ENCODE measurements around the gene TTLL11.

The TTLL11 gene

DNA sequence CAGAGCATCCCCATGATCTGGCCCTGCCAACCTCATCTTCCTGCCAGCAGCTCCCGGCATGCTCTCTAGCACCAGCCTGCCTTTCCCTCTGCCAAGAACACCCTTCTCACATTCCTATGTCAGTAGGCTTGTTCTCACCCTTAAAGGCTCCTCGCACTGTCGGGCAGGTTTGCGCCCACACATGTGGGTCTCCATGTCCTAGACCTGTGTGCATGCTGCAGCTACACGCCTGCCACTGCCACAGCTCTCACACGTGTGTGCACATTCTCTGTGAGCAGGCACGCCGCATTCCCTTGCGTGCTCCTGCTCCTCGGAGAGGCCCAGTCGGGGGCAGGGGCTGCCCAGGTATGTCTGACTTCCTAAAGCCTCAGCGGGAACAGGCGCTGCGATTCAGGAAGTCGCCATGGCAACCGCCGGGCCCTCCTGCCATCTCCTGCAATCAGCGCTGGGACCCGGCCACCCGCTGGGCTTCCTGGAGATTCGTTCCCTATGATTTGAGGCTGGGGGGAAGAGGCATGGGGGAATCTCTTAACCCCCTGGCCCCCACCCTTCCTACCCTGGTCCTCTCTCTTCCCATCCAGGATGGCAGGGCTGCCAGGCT lies 38.4 kb upstream of the TTLL11 start:
- Histone ChIP-seq H3K9me3 (ENCODE audit: control insufficient read depth, insufficient read depth, low read length) (no peaks in the 10 kb centered on the region), H3K27me3 (ENCODE audit: control insufficient read depth, insufficient read depth, low read length) (peaks cover 51% of the 10 kb centered on the region), H3K27ac (ENCODE audit: low read depth, low read length) (peak overlapping the region; percentile 6), H3K36me3 (ENCODE audit: control insufficient read depth, insufficient read depth, low read length) (no peaks in the 10 kb centered on the region), H3K9ac (ENCODE audit: low read depth, low read length) (no peak overlapping the region), H3K4me3 (ENCODE audit: low read depth, low read length) (no peak overlapping the region), H3K4me1 (ENCODE audit: control insufficient read depth, insufficient read depth, low read length) (peaks cover 30% of the 10 kb centered on the region)

DNA sequence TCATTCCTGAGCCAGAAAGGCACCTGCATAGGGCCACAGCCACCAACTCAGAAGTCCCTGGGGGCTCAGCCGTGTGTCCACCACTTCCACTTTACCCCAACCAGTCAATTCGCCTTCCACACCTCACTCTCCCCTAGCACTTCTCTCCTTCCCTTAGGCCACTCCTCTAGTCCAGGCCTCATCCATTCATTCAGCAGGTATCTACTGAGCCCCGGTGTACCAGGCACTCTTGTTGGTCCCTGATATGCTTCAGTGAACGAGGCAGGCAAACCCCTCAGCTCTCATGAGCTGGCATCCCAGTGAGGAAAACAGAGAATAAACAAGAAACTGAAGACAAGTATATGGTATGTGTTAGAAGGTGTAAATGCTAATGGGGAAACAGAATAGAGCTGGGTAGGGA lies 37.7 kb upstream of the TTLL11 start:
- Histone ChIP-seq H3K4me1 (ENCODE audit: control insufficient read depth, insufficient read depth, low read length) (peaks cover 34% of the 10 kb centered on the region), H3K4me3 (ENCODE audit: low read depth, low read length) (no peak overlapping the region), H3K36me3 (ENCODE audit: control insufficient read depth, insufficient read depth, low read length) (no peaks in the 10 kb centered on the region), H3K27me3 (ENCODE audit: control insufficient read depth, insufficient read depth, low read length) (peaks cover 57% of the 10 kb centered on the region), H3K9ac (ENCODE audit: low read depth, low read length) (no peak overlapping the region), H3K9me3 (ENCODE audit: control insufficient read depth, insufficient read depth, low read length) (no peaks in the 10 kb centered on the region), H3K27ac (ENCODE audit: low read depth, low read length) (no peak overlapping the region)

DNA sequence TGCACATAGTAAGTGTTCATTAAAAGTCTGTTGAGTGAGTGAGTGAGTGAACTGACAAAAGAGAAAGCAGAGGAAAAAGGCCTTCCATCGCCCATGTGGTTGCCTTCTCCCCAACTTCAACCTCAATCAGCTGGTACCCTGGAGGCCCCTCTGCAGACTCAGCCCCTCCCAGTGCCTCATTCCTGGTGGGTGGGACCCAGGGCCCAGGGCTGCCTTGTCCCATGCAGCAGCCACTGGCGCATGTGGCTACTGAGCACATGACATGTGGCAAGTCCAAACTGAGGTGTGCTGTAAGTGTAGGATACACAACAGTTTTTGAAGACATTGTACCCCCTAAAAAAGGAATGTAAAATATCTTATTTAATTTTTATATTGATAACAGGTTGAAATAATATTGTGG lies 36.9 kb upstream of the TTLL11 start:
- Histone ChIP-seq H3K27ac (ENCODE audit: low read depth, low read length) (no peak overlapping the region), H3K9me3 (ENCODE audit: control insufficient read depth, insufficient read depth, low read length) (no peaks in the 10 kb centered on the region), H3K4me1 (ENCODE audit: control insufficient read depth, insufficient read depth, low read length) (peaks cover 34% of the 10 kb centered on the region), H3K4me3 (ENCODE audit: low read depth, low read length) (no peak overlapping the region), H3K27me3 (ENCODE audit: control insufficient read depth, insufficient read depth, low read length) (peaks cover 64% of the 10 kb centered on the region), H3K36me3 (ENCODE audit: control insufficient read depth, insufficient read depth, low read length) (no peaks in the 10 kb centered on the region), H3K9ac (ENCODE audit: low read depth, low read length) (no peak overlapping the region)

DNA sequence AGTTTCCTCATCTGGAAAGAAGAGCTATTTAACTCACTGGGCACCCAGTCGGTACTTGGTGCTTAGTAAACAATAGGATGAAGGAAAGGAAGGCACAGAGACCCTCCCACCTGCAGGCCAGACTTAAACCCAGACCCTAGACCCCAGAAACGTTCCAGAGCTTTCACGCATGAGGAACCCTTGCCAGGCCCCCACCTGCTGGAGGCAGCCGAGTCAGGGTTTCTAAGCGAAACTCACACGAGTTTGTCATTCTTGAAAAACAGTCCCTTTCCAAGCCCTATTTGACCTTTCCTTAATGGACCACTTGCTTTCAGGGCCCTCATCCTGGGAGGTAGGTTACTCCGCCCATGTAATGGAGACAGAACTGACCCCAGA lies 35.8 kb upstream of the TTLL11 start:
- Histone ChIP-seq H3K27me3 (ENCODE audit: control insufficient read depth, insufficient read depth, low read length) (peaks cover 59% of the 10 kb centered on the region), H3K4me3 (ENCODE audit: low read depth, low read length) (no peak overlapping the region), H3K4me1 (ENCODE audit: control insufficient read depth, insufficient read depth, low read length) (peaks cover 24% of the 10 kb centered on the region), H3K9ac (ENCODE audit: low read depth, low read length) (no peak overlapping the region), H3K9me3 (ENCODE audit: control insufficient read depth, insufficient read depth, low read length) (no peaks in the 10 kb centered on the region), H3K27ac (ENCODE audit: low read depth, low read length) (no peak overlapping the region), H3K36me3 (ENCODE audit: control insufficient read depth, insufficient read depth, low read length) (no peaks in the 10 kb centered on the region)

DNA sequence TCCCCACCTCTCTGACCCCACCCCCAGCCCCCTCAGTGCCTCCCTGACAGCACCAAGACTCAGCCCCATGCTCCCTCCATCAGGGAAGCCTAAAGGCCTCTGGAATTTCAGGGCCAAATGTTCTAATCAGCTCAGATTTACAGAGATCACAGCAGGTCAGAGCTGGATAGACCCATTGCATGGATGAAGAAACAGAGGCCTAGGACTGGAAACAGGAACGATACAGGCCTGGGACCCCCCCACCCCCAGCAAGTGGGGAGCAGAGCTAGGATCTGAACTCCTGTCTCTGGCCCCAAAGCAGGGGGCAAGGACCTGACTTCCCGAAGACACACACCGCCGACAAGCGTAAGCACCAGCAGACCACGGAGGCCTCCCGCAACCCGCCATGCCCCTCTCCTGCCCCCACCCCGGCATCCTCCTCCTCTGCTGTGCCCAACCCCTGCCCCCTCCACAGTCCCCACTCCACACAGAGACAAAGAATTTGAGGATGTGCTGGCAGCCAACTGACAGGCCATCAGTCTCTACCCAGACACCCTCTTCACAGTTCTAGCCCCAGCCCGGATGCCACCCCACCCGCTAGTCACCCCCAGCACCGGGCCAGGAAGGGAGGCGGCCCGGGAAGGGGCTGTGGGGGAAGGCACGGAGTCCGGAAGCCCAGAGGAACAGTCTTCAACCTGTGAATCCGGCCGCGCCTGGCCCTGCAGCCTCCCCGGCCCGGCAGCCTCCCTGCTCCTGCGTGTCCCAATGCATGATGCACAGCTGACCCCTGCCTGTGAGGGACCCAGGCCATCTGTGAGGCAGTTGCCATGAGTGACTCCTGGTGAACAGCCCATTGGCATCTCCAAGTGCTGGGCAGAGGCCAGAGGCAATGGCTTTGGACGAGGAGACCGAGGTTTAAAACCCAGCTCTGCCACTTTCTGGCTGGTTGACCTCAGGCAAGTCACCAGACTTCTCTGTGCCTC lies 35.2 kb upstream of the TTLL11 start:
- Histone ChIP-seq H3K36me3 (ENCODE audit: control insufficient read depth, insufficient read depth, low read length) (no peaks in the 10 kb centered on the region), H3K27me3 (ENCODE audit: control insufficient read depth, insufficient read depth, low read length) (peaks cover 53% of the 10 kb centered on the region), H3K9me3 (ENCODE audit: control insufficient read depth, insufficient read depth, low read length) (no peaks in the 10 kb centered on the region), H3K4me1 (ENCODE audit: control insufficient read depth, insufficient read depth, low read length) (peaks cover 24% of the 10 kb centered on the region), H3K4me3 (ENCODE audit: low read depth, low read length) (no peak overlapping the region), H3K27ac (ENCODE audit: low read depth, low read length) (no peak overlapping the region), H3K9ac (ENCODE audit: low read depth, low read length) (no peak overlapping the region)

DNA sequence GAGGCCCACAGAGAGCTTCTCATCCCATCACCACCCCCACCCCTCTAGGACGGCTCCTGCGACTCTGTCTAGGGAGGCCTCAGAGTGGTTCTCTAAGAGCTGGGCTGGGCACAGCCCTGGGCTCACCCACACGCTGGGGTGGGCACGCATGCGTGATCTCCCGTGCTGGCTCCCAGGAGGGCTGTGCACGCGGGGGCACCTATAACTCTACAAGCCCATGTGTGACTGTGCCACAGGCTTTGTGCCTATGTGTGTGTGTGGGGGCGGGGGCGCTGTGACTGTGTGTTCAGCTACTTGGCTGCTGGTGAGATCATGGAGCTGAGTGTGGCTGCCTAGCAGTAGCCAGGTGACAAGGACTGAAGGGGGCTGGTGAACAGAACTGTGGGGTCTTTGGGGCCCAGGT lies 34.3 kb upstream of the TTLL11 start:
- Histone ChIP-seq H3K36me3 (ENCODE audit: control insufficient read depth, insufficient read depth, low read length) (no peaks in the 10 kb centered on the region), H3K27me3 (ENCODE audit: control insufficient read depth, insufficient read depth, low read length) (peaks cover 45% of the 10 kb centered on the region), H3K9ac (ENCODE audit: low read depth, low read length) (no peak overlapping the region), H3K27ac (ENCODE audit: low read depth, low read length) (no peak overlapping the region), H3K4me3 (ENCODE audit: low read depth, low read length) (no peak overlapping the region), H3K9me3 (ENCODE audit: control insufficient read depth, insufficient read depth, low read length) (no peaks in the 10 kb centered on the region), H3K4me1 (ENCODE audit: control insufficient read depth, insufficient read depth, low read length) (peaks cover 28% of the 10 kb centered on the region)

DNA sequence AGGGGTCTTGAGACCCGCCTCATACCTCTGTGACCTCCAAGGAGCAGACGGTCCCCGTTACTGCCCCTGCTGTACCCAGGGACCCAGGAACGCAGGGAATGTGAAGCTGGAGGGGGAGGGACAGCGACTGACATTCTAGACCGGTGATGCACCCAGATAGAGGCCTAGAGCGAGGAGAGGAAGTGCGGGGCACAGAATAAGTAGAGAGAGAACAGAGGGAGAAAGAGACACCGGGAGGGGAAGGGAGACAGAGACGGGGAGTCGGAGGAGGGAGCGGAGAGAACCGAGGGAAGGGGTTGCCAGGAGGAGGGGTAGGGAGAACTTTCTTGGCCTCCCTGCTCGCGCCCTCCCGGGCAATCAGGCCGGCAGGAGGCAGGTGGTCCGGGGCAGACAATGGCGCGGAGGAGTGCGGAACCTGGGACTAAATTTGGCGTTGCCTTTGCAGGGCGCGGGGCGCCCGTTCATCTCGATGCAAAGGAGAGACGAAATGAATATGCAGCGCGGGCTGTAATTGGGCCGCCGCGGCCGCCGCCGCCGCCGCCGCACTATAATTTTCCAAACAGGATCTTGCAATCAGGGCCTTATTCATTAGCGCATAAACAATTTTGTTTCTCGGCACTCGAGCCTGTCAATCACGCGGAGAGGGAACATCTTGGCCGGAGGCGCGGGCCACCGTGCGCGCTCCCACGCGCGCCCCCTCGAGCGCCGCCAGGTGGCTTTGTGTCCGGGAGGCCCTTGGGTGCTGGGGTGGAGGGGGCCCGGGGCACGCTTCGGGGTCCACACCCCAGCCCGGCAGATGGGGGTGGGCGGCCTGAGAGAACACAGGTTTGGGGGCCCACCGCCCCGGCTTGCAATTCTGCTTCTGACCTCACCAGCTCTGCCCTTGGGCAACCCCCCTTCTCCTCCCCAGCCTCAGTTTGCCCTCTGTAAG lies 33.5 kb upstream of the TTLL11 start:
- H3K9me3 ChIP-seq (ENCODE audit: control insufficient read depth, insufficient read depth, low read length) = no peaks in the 10 kb centered on the region
- H3K27ac ChIP-seq (ENCODE audit: low read depth, low read length) = no peak overlapping the region
- H3K4me1 ChIP-seq (ENCODE audit: control insufficient read depth, insufficient read depth, low read length) = peaks cover 20% of the 10 kb centered on the region
- H3K9ac ChIP-seq (ENCODE audit: low read depth, low read length) = peak overlapping the region; percentile 32
- H3K36me3 ChIP-seq (ENCODE audit: control insufficient read depth, insufficient read depth, low read length) = no peaks in the 10 kb centered on the region
- peak overlapping the region; percentile 71 for H3K4me3 ChIP-seq (ENCODE audit: low read depth, low read length)
- H3K27me3 ChIP-seq (ENCODE audit: control insufficient read depth, insufficient read depth, low read length) = peaks cover 42% of the 10 kb centered on the region

DNA sequence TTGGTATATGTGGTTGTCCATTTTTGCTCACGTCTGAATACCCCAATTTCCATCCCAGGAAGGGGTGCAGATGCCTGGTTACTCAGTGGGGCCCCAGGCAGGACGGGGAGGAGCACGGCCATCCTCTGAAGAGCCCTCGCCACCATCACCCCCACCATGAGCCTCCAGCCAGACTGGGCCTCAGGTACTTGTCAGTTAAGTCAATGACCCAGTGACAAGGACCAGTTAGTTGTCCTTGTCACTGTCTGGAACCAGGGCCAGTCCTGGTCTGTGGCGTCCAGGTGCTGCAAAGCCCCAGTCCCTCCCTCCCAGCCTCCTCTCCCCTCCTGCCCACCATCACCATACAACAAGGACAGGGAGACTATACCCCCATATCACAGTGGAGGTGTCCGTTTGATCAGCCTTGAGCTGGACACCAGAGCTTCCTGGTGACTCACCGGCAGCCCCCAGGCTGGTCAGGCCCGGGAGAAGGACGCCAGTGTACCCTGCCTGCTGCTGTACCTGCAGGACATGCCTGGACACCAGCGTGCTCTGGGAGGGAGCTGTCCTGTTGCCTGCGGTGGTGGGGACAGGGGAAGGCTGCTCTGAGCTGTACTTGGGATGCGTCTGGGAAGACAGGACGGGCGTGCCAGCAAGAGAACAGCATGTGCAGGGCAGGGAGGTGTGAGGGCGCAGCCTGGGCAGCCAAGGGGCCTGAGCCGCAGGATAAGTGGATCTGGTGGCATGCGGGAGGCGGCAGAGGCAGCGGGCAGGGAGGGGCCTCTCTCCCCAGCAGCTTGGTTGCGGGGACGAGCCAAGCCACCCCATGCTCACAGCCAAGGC lies 32.6 kb upstream of the TTLL11 start:
- Histone ChIP-seq H3K27me3 (ENCODE audit: control insufficient read depth, insufficient read depth, low read length) (peaks cover 36% of the 10 kb centered on the region), H3K4me3 (ENCODE audit: low read depth, low read length) (peak overlapping the region; percentile 71)

DNA sequence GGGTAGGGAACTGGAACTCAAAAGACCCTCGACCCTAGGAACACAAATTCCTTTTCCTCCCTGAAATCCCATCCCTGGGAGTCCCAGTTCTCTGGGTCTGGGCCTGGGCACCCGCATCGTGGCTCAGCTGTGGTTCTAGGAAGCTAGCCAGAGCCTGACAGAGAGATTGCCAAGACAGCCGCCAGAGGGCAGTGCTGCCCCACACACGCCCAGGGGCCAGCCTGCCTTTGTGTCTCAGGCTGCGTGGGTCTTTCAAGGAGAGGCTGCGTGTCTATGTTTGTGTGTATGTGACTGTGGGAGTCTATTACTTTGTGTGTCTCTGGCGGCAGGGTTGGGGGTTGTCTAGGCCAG lies 32.0 kb upstream of the TTLL11 start:
- no peak overlapping the region for H3K9ac ChIP-seq (ENCODE audit: low read depth, low read length)

More for the DNA sequence above, 32.6 kb upstream of the TTLL11 start:
- H3K27ac ChIP-seq (ENCODE audit: low read depth, low read length) = no peak overlapping the region
- H3K4me1 ChIP-seq (ENCODE audit: control insufficient read depth, insufficient read depth, low read length) = peaks cover 13% of the 10 kb centered on the region
- H3K9me3 ChIP-seq (ENCODE audit: control insufficient read depth, insufficient read depth, low read length) = no peaks in the 10 kb centered on the region
- H3K36me3 ChIP-seq (ENCODE audit: control insufficient read depth, insufficient read depth, low read length) = no peaks in the 10 kb centered on the region
- peak overlapping the region; percentile 32; the same call in 1 of the 2 replicates for H3K9ac ChIP-seq (ENCODE audit: low read depth, low read length)

DNA sequence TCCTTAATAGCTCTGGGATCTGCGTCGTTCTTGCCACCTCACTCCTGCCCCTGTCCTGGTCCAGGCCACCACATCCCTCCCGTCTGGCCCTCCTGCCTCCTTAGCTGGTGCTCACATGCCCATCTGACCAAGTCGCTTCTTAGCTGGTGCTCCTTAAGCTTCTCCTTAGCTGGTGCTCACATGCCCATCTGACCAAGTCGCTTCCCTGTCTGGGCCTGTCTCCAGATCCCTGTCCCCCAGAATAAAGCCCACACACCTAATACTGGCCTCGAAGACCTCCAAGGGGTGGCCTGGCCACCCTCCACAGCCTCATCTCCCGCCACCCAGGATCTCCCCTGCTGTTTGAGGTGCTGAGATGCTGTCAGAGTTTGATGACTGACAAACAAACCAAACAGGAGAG lies 31.4 kb upstream of the TTLL11 start:
- no peak overlapping the region for H3K4me3 ChIP-seq (ENCODE audit: low read depth, low read length)
- no peak overlapping the region for H3K27ac ChIP-seq (ENCODE audit: low read depth, low read length)
- H3K9me3 ChIP-seq (ENCODE audit: control insufficient read depth, insufficient read depth, low read length) = no peaks in the 10 kb centered on the region
- no peaks in the 10 kb centered on the region for H3K36me3 ChIP-seq (ENCODE audit: control insufficient read depth, insufficient read depth, low read length)
- H3K9ac ChIP-seq (ENCODE audit: low read depth, low read length) = no peak overlapping the region
- H3K4me1 ChIP-seq (ENCODE audit: control insufficient read depth, insufficient read depth, low read length) = peaks cover 13% of the 10 kb centered on the region
- H3K27me3 ChIP-seq (ENCODE audit: control insufficient read depth, insufficient read depth, low read length) = peaks cover 26% of the 10 kb centered on the region

More for the DNA sequence above, 32.0 kb upstream of the TTLL11 start:
- Histone ChIP-seq H3K9me3 (ENCODE audit: control insufficient read depth, insufficient read depth, low read length) (no peaks in the 10 kb centered on the region), H3K27ac (ENCODE audit: low read depth, low read length) (no peak overlapping the region), H3K27me3 (ENCODE audit: control insufficient read depth, insufficient read depth, low read length) (peaks cover 32% of the 10 kb centered on the region), H3K4me3 (ENCODE audit: low read depth, low read length) (no peak overlapping the region), H3K4me1 (ENCODE audit: control insufficient read depth, insufficient read depth, low read length) (peaks cover 13% of the 10 kb centered on the region), H3K36me3 (ENCODE audit: control insufficient read depth, insufficient read depth, low read length) (no peaks in the 10 kb centered on the region)

Measured in HUES48 (cell line).